KMS-11 (cell line): ENCODE results near the gene KCNQ1OT1.

Experiments used
- H2AFZ ChIP-seq: fragments of 200-600 bp; sonication (generic); 2 replicates; pipeline ENCODE4 v1.6.1; 2016; ENCODE audit warnings: antibody characterized with exemption, mixed run types, low read depth
- H3K27ac ChIP-seq: fragments of 200-600 bp; sonication (generic); 2 replicates; pipeline ENCODE4 v1.6.1; 2016; ENCODE audit warnings: mild to moderate bottlenecking, mixed run types
- H3K27me3 ChIP-seq: fragments of 200-600 bp; sonication (generic); 2 replicates; pipeline ENCODE4 v1.6.1; 2017; ENCODE audit warnings: mild to moderate bottlenecking, low read depth, mixed run types, moderate library complexity; ENCODE audit not compliant: insufficient read depth
- H3K36me3 ChIP-seq: fragments of 200-600 bp; sonication (generic); 2 replicates; pipeline ENCODE4 v1.6.1; 2017; ENCODE audit warnings: mild to moderate bottlenecking, mixed run types; ENCODE audit not compliant: insufficient read depth
- H3K4me1 ChIP-seq: fragments of 200-600 bp; sonication (generic); 2 replicates; pipeline ENCODE4 v1.6.1; 2016; ENCODE audit warnings: mild to moderate bottlenecking, low read depth, mixed run types; ENCODE audit not compliant: poor library complexity, severe bottlenecking
- H3K4me2 ChIP-seq: fragments of 200-600 bp; sonication (generic); 2 replicates; pipeline ENCODE4 v1.7.0; 2016; ENCODE audit warnings: mild to moderate bottlenecking, mixed run types
- H3K4me3 ChIP-seq: fragments of 200-600 bp; sonication (generic); IDR thresholded peaks from 2 replicates; pipeline ENCODE4 v1.6.1; 2017; ENCODE audit warnings: low read depth, low read length, mixed read lengths; ENCODE audit not compliant: insufficient read depth
- H3K79me2 ChIP-seq: fragments of 200-600 bp; sonication (generic); 2 replicates; pipeline ENCODE4 v1.6.1; 2016; ENCODE audit warnings: low read depth, mixed run types; ENCODE audit not compliant: insufficient read depth
- H3K9ac ChIP-seq: fragments of 200-600 bp; sonication (generic); 2 replicates; pipeline ENCODE4 v1.6.1; 2016; ENCODE audit warnings: mild to moderate bottlenecking, mixed run types
- H4K20me1 ChIP-seq: fragments of 200-600 bp; sonication (generic); 2 replicates; pipeline ENCODE4 v1.6.1; 2016; ENCODE audit warnings: mild to moderate bottlenecking, mixed run types; ENCODE audit not compliant: insufficient read depth
- CTCF ChIP-seq: fragments of 200-600 bp; sonication (generic); conservative IDR thresholded peaks from 2 replicates; pipeline ENCODE4 v1.6.1; 2017; ENCODE audit warnings: low read depth, mild to moderate bottlenecking, antibody characterized with exemption, low read length, moderate library complexity, mixed read lengths

The KCNQ1OT1 gene

GRCh38 chr11:2722955-2723354, 23.2 kb upstream of the KCNQ1OT1 start:
- H3K4me2 ChIP-seq = no peak overlapping the region
- no peak overlapping the region for H2AFZ ChIP-seq

GRCh38 chr11:2721210-2721916, 21.6 kb upstream of the KCNQ1OT1 start:
- Histone ChIP-seq H3K27ac (no peak overlapping the region), H3K36me3 (no peaks in the 10 kb centered on the region), H3K4me1 (no peaks in the 10 kb centered on the region), H2AFZ (no peak overlapping the region), H3K4me3 (no peak overlapping the region), H3K9ac (no peak overlapping the region), H3K27me3 (no peaks in the 10 kb centered on the region), H4K20me1 (no peaks in the 10 kb centered on the region), H3K4me2 (no peak overlapping the region), H3K79me2 (no peaks in the 10 kb centered on the region)
- TF ChIP-seq CTCF = no peak

More at GRCh38 chr11:2722955-2723354, 23.2 kb upstream of the KCNQ1OT1 start:
- H3K4me1 ChIP-seq = no peaks in the 10 kb centered on the region
- H3K9ac ChIP-seq = no peak overlapping the region
- no peaks in the 10 kb centered on the region for H4K20me1 ChIP-seq
- H3K36me3 ChIP-seq = no peaks in the 10 kb centered on the region
- no peaks in the 10 kb centered on the region for H3K79me2 ChIP-seq
- no peaks in the 10 kb centered on the region for H3K27me3 ChIP-seq
- no peak overlapping the region for H3K27ac ChIP-seq
- H3K4me3 ChIP-seq = no peak overlapping the region
- no peak for TF ChIP-seq CTCF

- Histone ChIP-seq H3K36me3 (no peaks in the 10 kb centered on the region), H3K4me1 (no peaks in the 10 kb centered on the region), H2AFZ (no peak overlapping the region), H3K27ac (no peak overlapping the region), H4K20me1 (no peaks in the 10 kb centered on the region), H3K4me2 (no peak overlapping the region), H3K4me3 (no peak overlapping the region), H3K27me3 (no peaks in the 10 kb centered on the region), H3K9ac (no peak overlapping the region), H3K79me2 (no peaks in the 10 kb centered on the region)
- TF ChIP-seq CTCF = no peak
Observed at GRCh38 chr11:2719831-2720590, 20.2 kb upstream of the KCNQ1OT1 start.

GRCh38 chr11:2718817-2719438, 19.1 kb upstream of the KCNQ1OT1 start:
- Histone ChIP-seq H2AFZ (no peak overlapping the region), H4K20me1 (no peaks in the 10 kb centered on the region), H3K79me2 (no peaks in the 10 kb centered on the region), H3K4me3 (no peak overlapping the region), H3K27me3 (no peaks in the 10 kb centered on the region), H3K4me2 (no peak overlapping the region), H3K4me1 (no peaks in the 10 kb centered on the region), H3K27ac (no peak overlapping the region), H3K9ac (no peak overlapping the region), H3K36me3 (no peaks in the 10 kb centered on the region)
- TF ChIP-seq CTCF = no peak
